ENCODE results near the gene LIN52. TPM values are rescaled to one million over a fixed set of nuclear protein-coding genes. Genes with fewer than 3 reads are reported as not detected.

LIN52 gene
- total and polyA plus RNA-seq, 2 of the 13 experiments (the other 11 are each of a cell fraction or from before 2014, with no cell fraction given): 11.4 to 23.3 TPM

- TF ChIP-seq, protein P1, sequence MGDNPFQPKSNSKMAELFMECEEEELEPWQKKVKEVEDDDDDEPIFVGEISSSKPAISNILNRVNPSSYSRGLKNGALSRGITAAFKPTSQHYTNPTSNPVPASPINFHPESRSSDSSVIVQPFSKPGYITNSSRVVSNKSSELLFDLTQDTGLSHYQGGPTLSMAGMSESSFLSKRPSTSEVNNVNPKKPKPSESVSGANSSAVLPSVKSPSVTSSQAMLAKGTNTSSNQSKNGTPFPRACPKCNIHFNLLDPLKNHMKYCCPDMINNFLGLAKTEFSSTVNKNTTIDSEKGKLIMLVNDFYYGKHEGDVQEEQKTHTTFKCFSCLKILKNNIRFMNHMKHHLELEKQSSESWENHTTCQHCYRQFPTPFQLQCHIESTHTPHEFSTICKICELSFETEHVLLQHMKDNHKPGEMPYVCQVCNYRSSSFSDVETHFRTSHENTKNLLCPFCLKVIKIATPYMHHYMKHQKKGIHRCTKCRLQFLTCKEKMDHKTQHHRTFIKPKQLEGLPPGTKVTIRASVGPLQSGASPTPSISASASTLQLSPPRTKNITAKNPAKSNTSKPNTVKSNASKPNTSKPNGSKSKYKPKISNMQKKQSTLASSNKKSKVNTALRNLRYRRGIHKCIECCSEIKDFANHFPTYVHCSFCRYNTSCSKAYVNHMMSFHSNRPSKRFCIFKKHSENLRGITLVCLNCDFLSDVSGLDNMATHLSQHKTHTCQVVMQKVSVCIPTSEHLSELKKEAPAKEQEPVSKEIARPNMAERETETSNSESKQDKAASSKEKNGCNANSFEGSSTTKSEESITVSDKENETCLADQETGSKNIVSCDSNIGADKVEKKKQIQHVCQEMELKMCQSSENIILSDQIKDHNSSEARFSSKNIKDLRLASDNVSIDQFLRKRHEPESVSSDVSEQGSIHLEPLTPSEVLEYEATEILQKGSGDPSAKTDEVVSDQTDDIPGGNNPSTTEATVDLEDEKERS (CRISPR knock-in tag; IDR thresholded peaks at IDR 0.05): peak; percentile 35; the same call in 1 of the 2 replicates
- no peak for TF ChIP-seq ZNF460 (CRISPR knock-in tag; IDR thresholded peaks at IDR 0.05; ENCODE audit: borderline replicate concordance)
- peak; percentile 31; the same call in 1 of the 2 replicates for TF ChIP-seq MYPOP (CRISPR knock-in tag; IDR thresholded peaks at IDR 0.05)
- 0 out of 2 replicates have a peak, but pooled peaks have one; percentile 10 for TF ChIP-seq ESRRA (CRISPR knock-in tag; IDR thresholded peaks at IDR 0.05; ENCODE audit: low read depth)
- TF ChIP-seq REL (CRISPR knock-in tag; conservative IDR thresholded peaks at IDR 0.05): no peak
- no peak for TF ChIP-seq PHB2 (IDR thresholded peaks at IDR 0.05; ENCODE audit: partially characterized antibody)
- no peak for TF ChIP-seq CSRNP2 (CRISPR knock-in tag; conservative IDR thresholded peaks at IDR 0.05; ENCODE audit: low read depth)
- no peak for TF ChIP-seq MYNN (CRISPR knock-in tag; IDR thresholded peaks at IDR 0.05; ENCODE audit: low read depth)
- peak; percentile 73; the same call in 1 of the 2 replicates for TF ChIP-seq ZNF281 (CRISPR knock-in tag; IDR thresholded peaks at IDR 0.05; ENCODE audit: borderline replicate concordance)
- TF ChIP-seq, protein P2, sequence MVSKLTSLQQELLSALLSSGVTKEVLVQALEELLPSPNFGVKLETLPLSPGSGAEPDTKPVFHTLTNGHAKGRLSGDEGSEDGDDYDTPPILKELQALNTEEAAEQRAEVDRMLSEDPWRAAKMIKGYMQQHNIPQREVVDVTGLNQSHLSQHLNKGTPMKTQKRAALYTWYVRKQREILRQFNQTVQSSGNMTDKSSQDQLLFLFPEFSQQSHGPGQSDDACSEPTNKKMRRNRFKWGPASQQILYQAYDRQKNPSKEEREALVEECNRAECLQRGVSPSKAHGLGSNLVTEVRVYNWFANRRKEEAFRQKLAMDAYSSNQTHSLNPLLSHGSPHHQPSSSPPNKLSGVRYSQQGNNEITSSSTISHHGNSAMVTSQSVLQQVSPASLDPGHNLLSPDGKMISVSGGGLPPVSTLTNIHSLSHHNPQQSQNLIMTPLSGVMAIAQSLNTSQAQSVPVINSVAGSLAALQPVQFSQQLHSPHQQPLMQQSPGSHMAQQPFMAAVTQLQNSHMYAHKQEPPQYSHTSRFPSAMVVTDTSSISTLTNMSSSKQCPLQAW (CRISPR knock-in tag; IDR thresholded peaks at IDR 0.05): no peak
- peak; percentile 71 for TF ChIP-seq HNF4G (IDR thresholded peaks at IDR 0.05; ENCODE audit: borderline replicate concordance, low read depth, low read length)
- peak; percentile 15; the same call in 1 of the 2 replicates for TF ChIP-seq HNF4G (CRISPR knock-in tag; IDR thresholded peaks at IDR 0.05; ENCODE audit: borderline replicate concordance, low read depth)
- 0 out of 2 replicates have a peak, but pooled peaks have one; percentile 38 for TF ChIP-seq RARG (CRISPR knock-in tag; IDR thresholded peaks at IDR 0.05; ENCODE audit: low read depth)
These were observed 926 bp upstream of the LIN52 start (continued) for GRCh38 chr14:74083784-74084276.

All from HepG2 (cell line).